Ishikawa (cell line): Measurements from ENCODE around the gene SLC12A7.

Source experiments
- CEBPB ChIP-seq: IDR thresholded peaks from 2 replicates; pipeline ENCODE4 v1.6.1; 2012
- CREB1 ChIP-seq: IDR thresholded peaks from 2 replicates; pipeline ENCODE4 v1.6.1; 2012; ENCODE audit warnings: low read depth
- EGR1 ChIP-seq: IDR thresholded peaks from 2 replicates; pipeline ENCODE4 v1.6.1; 2012
- EP300 ChIP-seq: IDR thresholded peaks from 2 replicates; pipeline ENCODE4 v1.6.1; 2012; ENCODE audit warnings: borderline replicate concordance
- FOXM1 ChIP-seq: IDR thresholded peaks from 2 replicates; pipeline ENCODE4 v1.6.1; 2012; ENCODE audit warnings: low read depth, borderline replicate concordance
- MAX ChIP-seq: IDR thresholded peaks from 2 replicates; pipeline ENCODE4 v1.6.1; 2012
- NFIC ChIP-seq: IDR thresholded peaks from 2 replicates; pipeline ENCODE4 v1.6.1; 2012
- RAD21 ChIP-seq: IDR thresholded peaks from 2 replicates; pipeline ENCODE4 v1.6.1; 2012; ENCODE audit warnings: low read depth
- TAF1 ChIP-seq: IDR thresholded peaks from 2 replicates; pipeline ENCODE4 v1.6.1; 2012; ENCODE audit warnings: low read depth, mild to moderate bottlenecking
- TCF12 ChIP-seq: IDR thresholded peaks from 2 replicates; pipeline ENCODE4 v1.6.1; 2012; ENCODE audit warnings: low read depth
- TEAD4 ChIP-seq: IDR thresholded peaks from 2 replicates; pipeline ENCODE4 v1.6.1; 2012
- USF1 ChIP-seq: IDR thresholded peaks from 2 replicates; pipeline ENCODE4 v1.6.1; 2012
- YY1 ChIP-seq: IDR thresholded peaks from 2 replicates; pipeline ENCODE4 v1.6.1; 2012; ENCODE audit warnings: low read depth
- ZBTB7A ChIP-seq: IDR thresholded peaks from 2 replicates; pipeline ENCODE4 v1.6.1; 2012; ENCODE audit warnings: low read depth
- TF ChIP-seq, protein P1 (sequence below): IDR thresholded peaks from 2 replicates; pipeline ENCODE4 v1.6.1; 2012; ENCODE audit warnings: low read depth, mild to moderate bottlenecking

SLC12A7 gene

GRCh38 chr5:1140171-1140817, 28.4 kb upstream of the SLC12A7 start:
- TF ChIP-seq TEAD4 (no peak), NFIC (no peak), CEBPB (no peak), ZBTB7A (no peak), TAF1 (no peak), FOXM1 (no peak; the same call in 1 of the 2 replicates), EGR1 (no peak), USF1 (no peak), MAX (no peak), RAD21 (peak; percentile 87), TCF12 (peak; percentile 88), YY1 (no peak), CREB1 (no peak), EP300 (peak; percentile 38; the same call in 1 of the 2 replicates)
- TF ChIP-seq, protein P1, sequence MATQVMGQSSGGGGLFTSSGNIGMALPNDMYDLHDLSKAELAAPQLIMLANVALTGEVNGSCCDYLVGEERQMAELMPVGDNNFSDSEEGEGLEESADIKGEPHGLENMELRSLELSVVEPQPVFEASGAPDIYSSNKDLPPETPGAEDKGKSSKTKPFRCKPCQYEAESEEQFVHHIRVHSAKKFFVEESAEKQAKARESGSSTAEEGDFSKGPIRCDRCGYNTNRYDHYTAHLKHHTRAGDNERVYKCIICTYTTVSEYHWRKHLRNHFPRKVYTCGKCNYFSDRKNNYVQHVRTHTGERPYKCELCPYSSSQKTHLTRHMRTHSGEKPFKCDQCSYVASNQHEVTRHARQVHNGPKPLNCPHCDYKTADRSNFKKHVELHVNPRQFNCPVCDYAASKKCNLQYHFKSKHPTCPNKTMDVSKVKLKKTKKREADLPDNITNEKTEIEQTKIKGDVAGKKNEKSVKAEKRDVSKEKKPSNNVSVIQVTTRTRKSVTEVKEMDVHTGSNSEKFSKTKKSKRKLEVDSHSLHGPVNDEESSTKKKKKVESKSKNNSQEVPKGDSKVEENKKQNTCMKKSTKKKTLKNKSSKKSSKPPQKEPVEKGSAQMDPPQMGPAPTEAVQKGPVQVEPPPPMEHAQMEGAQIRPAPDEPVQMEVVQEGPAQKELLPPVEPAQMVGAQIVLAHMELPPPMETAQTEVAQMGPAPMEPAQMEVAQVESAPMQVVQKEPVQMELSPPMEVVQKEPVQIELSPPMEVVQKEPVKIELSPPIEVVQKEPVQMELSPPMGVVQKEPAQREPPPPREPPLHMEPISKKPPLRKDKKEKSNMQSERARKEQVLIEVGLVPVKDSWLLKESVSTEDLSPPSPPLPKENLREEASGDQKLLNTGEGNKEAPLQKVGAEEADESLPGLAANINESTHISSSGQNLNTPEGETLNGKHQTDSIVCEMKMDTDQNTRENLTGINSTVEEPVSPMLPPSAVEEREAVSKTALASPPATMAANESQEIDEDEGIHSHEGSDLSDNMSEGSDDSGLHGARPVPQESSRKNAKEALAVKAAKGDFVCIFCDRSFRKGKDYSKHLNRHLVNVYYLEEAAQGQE: no peak

DNA sequence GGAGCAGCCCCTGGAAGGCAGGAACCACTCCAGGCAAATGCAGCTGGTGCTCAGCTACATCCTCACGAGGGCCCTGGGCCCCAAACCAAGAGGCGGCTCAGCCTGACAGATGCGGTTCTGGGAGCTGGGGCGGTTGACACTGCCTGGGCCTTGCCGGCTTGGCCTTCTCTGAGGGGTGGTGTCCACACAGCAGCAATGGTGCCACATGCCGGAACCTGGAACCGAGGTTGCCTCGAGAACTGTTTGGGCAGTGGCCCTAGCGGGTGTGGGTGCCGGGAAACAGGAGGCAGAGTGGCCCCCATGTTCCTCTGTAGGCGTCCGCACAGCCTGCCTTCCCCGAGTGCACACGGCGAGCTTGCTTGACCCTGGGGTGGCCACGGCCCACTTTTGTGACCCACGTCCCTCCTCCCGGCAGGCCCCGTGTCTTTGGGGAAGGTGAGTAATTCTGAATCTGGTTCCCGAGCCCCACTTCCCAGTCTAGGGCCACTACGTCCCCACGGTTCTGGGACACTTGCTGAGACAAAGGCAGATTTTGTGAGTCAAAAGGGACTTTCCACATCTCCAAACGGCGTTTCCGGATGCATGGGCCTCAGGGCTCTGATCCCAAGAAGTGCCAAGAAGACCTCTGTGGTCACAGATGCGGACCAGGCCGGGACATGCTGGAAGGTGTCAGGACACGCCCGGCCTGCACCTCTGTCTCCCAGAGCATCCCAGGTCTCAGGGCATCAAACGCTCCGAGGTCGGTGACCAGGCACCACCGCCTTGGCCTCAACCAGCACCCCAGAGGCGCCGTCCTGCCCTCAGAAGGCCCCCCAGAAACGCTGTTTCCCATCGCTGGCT, 27.7 kb upstream of the SLC12A7 start:
- TF ChIP-seq EP300: no peak
- TF ChIP-seq CEBPB: no peak
- no peak for TF ChIP-seq TAF1
- TF ChIP-seq MAX: no peak
- no peak for TF ChIP-seq TEAD4
- TF ChIP-seq RAD21: no peak
- TF ChIP-seq TCF12: no peak
- no peak for TF ChIP-seq ZBTB7A
- no peak for TF ChIP-seq EGR1
- TF ChIP-seq CREB1: no peak
- no peak for TF ChIP-seq NFIC
- TF ChIP-seq, protein P1: no peak
- TF ChIP-seq USF1: no peak
- no peak for TF ChIP-seq YY1
- no peak for TF ChIP-seq FOXM1

DNA sequence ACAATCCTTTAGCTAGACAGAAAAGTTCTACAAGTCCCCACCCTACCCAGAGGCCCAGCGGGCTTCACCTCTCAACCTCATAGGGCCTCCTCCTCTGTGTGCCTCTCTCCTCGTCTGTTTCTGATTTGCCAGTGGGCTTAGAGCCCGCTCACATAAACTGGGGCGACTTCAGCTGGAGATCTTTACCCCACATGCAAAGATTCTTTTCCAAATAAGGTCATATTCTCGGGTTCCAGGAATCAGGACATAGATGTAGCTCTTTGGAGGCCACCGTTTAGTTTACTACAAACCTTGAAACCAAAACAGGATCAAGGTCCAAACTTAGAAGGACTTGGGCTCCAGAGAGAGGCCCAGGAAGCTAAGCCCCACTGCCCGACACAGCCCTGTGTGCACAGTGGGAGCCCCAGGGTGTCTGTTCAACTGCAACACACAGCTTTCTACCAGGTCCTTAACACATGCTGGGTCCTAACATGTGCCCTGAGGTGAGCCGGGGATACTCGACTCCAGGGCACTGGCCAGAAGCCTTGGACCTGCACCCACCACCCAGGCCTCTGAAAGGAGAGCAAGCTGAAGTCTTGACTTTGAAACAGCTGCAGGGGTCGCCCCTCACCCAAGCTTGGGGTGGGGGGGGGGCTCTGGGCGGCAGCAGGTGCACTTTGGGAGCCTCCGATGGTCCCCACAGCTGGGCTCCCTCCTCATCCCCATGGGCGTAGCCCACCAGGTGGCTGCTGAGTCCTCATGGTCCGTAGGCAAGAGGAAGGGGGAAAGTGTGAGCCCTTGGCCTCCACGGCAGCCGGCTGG, 26.8 kb upstream of the SLC12A7 start:
- no peak for TF ChIP-seq ZBTB7A
- TF ChIP-seq YY1: no peak
- TF ChIP-seq EP300: no peak
- no peak for TF ChIP-seq CREB1
- no peak for TF ChIP-seq NFIC
- TF ChIP-seq EGR1: no peak
- no peak for TF ChIP-seq TCF12

GRCh38 chr5:1137567-1138444, 25.9 kb upstream of the SLC12A7 start:
- TF ChIP-seq NFIC (no peak), EGR1 (no peak), TEAD4 (no peak), TAF1 (no peak), YY1 (no peak), FOXM1 (no peak)
